Measurements from ENCODE around the gene IL13.

The IL13 gene

DNA sequence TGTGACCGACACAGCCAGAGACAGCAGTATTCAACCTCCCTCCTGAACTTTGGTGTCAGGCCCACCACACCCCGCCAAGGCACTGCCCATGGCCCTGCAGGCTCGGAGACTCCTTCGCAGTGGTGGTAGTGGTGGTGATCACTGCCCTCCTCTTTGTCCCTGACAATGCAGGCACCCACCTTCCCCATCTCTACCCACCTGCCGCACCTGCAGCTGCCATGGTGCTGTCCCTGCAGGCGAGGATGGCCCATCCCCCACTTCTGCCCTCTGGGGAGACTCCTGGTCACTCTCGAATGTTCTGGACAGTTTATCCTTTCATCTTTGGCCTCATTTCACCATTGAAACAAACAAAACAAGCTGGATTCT, 11.5 kb downstream of the IL13 start:
- DNase-seq = no peak
- Histone ChIP-seq H3K36me3 (no peaks in the 10 kb centered on the region), H3K4me1 (peaks cover 0 to 10% (median 6%) of the 10 kb centered on the region in 4 donors), H3K4me3 (no peak overlapping the region), H3K9me3 (no peaks in the 10 kb centered on the region), H3K27me3 (no peaks in the 10 kb centered on the region), H3K27ac (no peak overlapping the region)
- intact Hi-C loops (cut with DNase I; ENCODE audit: low total_unique reads) = no loop called here
- TF ChIP-seq CTCF (IDR thresholded peaks at IDR 0.05) = no peak

DNA sequence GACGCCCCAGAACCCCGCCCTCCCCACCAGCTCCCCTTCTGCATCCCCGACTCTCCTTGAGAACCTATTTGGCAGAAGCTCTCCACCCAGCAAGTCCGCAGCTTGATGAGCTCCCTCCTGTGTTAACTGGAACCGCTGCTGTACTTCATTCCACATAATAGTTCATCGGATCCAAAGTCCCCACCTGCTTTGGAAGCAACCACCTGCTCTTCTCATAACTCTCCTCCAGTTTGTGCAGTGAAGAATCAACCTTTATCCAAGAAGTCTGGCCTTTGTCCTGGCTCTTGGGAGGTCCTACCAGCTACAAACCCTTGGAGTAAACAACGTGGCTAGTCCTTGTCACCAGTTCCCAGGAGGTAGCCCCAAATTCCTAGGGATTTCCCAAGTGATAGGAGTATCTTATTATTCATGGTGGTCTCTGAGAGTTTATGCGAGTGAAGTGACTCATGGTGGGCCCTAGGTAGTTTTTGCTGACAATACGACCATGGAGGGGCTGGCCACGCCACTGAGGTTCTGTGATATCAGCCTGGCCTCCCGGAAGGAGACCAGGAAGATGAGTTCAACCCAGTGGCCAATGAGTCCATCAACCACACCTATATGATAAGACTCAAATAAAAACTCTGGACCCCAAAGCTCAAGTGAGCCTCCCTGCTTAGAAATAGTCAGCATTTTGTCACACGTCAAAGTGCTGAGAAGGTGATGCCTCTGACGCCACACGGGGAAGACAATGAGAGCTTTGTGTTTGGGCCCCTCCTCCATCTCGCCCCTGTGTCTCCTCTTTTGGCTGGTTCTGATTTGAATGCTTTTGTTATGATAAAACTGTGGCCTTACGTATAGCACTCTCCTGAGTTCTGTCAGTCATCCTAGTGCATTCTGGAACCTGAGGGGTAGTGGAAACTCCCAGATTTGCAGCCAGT, 12.3 kb downstream of the IL13 start:
- H3K27ac ChIP-seq = no peak overlapping the region
- H3K9me3 ChIP-seq = no peaks in the 10 kb centered on the region
- H3K36me3 ChIP-seq = no peaks in the 10 kb centered on the region
- peak in 1 of 2 donors; percentile 13 for DNase-seq
- H3K27me3 ChIP-seq = no peaks in the 10 kb centered on the region
- no peak overlapping the region for H3K4me3 ChIP-seq
- intact Hi-C loops (cut with DNase I; ENCODE audit: low total_unique reads) = loop anchor here (10.0 kb wide), 1 partner anchor 145 kb away; no protein-coding TSS in a partner anchor
- H3K4me1 ChIP-seq = peaks cover 0 to 16% (median 11%) of the 10 kb centered on the region in 4 donors
- no peak for TF ChIP-seq CTCF (IDR thresholded peaks at IDR 0.05)

DNA sequence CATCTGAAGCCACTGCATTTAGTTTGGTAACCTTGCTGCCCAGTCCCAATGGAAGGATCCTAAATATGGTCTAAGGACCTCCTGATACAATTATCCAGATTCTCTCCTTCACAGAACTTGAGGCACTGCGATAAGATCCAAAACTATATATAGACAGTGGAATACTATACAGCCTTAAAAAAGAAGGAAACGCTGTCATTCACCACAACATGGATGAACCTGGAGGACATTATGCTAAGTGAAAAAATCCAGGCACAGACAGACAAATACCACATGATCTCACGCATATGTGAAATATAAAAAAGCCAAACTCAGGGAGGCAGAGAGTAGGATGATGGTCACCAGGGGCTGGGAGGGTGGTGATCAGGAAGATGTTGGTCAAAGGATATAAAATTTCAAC, 13.0 kb downstream of the IL13 start:
- H3K9me3 ChIP-seq = no peaks in the 10 kb centered on the region
- H3K27ac ChIP-seq = no peak overlapping the region
- TF ChIP-seq CTCF (IDR thresholded peaks at IDR 0.05) = no peak
- H3K4me1 ChIP-seq = peaks cover 0 to 24% (median 14%) of the 10 kb centered on the region in 4 donors
- DNase-seq = no peak
- no peaks in the 10 kb centered on the region for H3K36me3 ChIP-seq
- H3K4me3 ChIP-seq = no peak overlapping the region
- no peaks in the 10 kb centered on the region for H3K27me3 ChIP-seq
- intact Hi-C loops (cut with DNase I; ENCODE audit: low total_unique reads) = loop anchor here (10.0 kb wide), 1 partner anchor 146 kb away; no protein-coding TSS in a partner anchor

DNA sequence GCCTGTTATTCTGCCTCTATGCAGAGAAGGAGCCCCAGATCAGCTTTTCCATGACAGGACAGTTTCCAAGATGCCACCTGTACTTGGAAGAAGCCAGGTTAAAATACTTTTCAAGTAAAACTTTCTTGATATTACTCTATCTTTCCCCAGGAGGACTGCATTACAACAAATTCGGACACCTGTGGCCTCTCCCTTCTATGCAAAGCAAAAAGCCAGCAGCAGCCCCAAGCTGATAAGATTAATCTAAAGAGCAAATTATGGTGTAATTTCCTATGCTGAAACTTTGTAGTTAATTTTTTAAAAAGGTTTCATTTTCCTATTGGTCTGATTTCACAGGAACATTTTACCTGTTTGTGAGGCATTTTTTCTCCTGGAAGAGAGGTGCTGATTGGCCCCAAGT, 15.5 kb downstream of the IL13 start:
- no peak for TF ChIP-seq CTCF (IDR thresholded peaks at IDR 0.05)
- Histone ChIP-seq H3K9me3 (no peaks in the 10 kb centered on the region), H3K4me1 (peaks cover 0 to 46% (median 23%) of the 10 kb centered on the region in 4 donors), H3K27me3 (no peaks in the 10 kb centered on the region), H3K27ac (peak overlapping the region; percentile 57 to 82), H3K4me3 (no peak overlapping the region), H3K36me3 (no peaks in the 10 kb centered on the region)
- intact Hi-C loops (cut with DNase I; ENCODE audit: low total_unique reads) = loop anchor here (10.0 kb wide), 1 partner anchor 149 kb away; no protein-coding TSS in a partner anchor
- peak in 1 of 2 donors; percentile 15 for DNase-seq

DNA sequence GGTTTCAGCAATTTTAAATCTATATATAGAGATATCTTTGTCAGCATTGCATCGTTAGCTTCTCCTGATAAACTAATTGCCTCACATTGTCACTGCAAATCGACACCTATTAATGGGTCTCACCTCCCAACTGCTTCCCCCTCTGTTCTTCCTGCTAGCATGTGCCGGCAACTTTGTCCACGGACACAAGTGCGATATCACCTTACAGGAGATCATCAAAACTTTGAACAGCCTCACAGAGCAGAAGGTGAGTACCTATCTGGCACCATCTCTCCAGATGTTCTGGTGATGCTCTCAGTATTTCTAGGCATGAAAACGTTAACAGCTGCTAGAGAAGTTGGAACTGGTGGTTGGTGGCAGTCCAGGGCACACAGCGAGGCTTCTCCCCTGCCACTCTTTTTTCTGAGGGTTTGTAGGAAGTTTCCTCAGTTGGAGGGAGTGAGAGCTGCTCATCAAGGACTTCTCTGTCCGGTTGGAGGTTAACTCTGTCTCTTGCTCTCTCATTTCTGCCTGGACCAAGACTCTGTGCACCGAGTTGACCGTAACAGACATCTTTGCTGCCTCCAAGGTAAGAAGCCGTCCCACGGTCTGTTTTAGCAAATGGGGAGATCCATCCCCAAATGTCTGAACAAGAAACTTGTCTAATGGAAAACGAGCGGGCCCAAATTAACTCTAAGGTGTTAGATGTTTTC, 16.1 kb downstream of the IL13 start, which contains the start of gene IL4:
TSS of gene IL4 (plus strand) at position 51 of the 692 bp plus-strand sequence. CDS start at position 113, 62 bp downstream.
- no peak for TF ChIP-seq CTCF (IDR thresholded peaks at IDR 0.05)
- H3K36me3 ChIP-seq = no peaks in the 10 kb centered on the region
- peak within 1 kb of the TSS; percentile 57 to 82 for H3K27ac ChIP-seq
- DNase-seq = peak in 1 of 2 donors; percentile 19
- H3K27me3 ChIP-seq = no peaks in the 10 kb centered on the region
- H3K4me1 ChIP-seq = peaks cover 0 to 46% (median 23%) of the 10 kb centered on the region in 4 donors
- H3K9me3 ChIP-seq = no peaks in the 10 kb centered on the region
- intact Hi-C loops (cut with DNase I; ENCODE audit: low total_unique reads) = loop anchor here (10.0 kb wide), 1 partner anchor 149 kb away; no protein-coding TSS in a partner anchor
- H3K4me3 ChIP-seq = peak within 1 kb of the TSS; percentile 20 to 27

All from tibial artery (tissue), 4 donors.